Glutamatergic neuron (in vitro differentiated cells): ENCODE measurements around the gene PIN4. TPM values are rescaled to one million over a fixed set of nuclear protein-coding genes. Genes with fewer than 3 reads are reported as not detected.

Source experiments
- DNase-seq: peaks from one replicate; pipeline ENCODE4 v3.0.0; 2022
- H3K27ac Mint-ChIP-seq: one replicate; pipeline ENCODE4 v1.8.0; 2020; ENCODE audit warnings: mild to moderate bottlenecking, mixed read lengths, inconsistent platforms; ENCODE audit not compliant: unreplicated experiment
- H3K27me3 Mint-ChIP-seq: one replicate; pipeline ENCODE4 v1.8.0; 2020; ENCODE audit warnings: mild to moderate bottlenecking, moderate library complexity, mixed read lengths, inconsistent platforms; ENCODE audit not compliant: unreplicated experiment
- H3K36me3 Mint-ChIP-seq: one replicate; pipeline ENCODE4 v1.8.0; 2020; ENCODE audit warnings: mild to moderate bottlenecking, mixed read lengths, inconsistent platforms; ENCODE audit not compliant: unreplicated experiment
- H3K4me1 Mint-ChIP-seq: one replicate; pipeline ENCODE4 v1.8.0; 2020; ENCODE audit warnings: mild to moderate bottlenecking, low read depth, mixed read lengths, inconsistent platforms; ENCODE audit not compliant: unreplicated experiment
- H3K4me3 Mint-ChIP-seq: one replicate; pipeline ENCODE4 v1.8.0; 2020; ENCODE audit warnings: mild to moderate bottlenecking, mixed read lengths, inconsistent platforms; ENCODE audit not compliant: unreplicated experiment
- H3K9me3 Mint-ChIP-seq: one replicate; pipeline ENCODE4 v1.8.0; 2020; ENCODE audit warnings: mild to moderate bottlenecking, moderate library complexity, mixed read lengths, inconsistent platforms; ENCODE audit not compliant: unreplicated experiment
- long read RNA-seq: library from polyadenylated mRNA; unstranded; transcript quantifications from one replicate; pipeline ENCODE4 v2.0.0, GENCODE V29; 2020; ENCODE audit not compliant: unreplicated experiment
- total RNA-seq: library from RNA; stranded (reverse); fragmentation: NEBNext Ultra II Directional; extraction: Animal tissue kit (Norgen Biotek cat#: 25700); gene quantifications from one replicate; pipeline ENCODE4 v1.2.1, GENCODE V29; 2021; ENCODE audit not compliant: unreplicated experiment
- TF ChIP-seq, protein P1 (sequence below): fragments of 200-600 bp; sonication (generic); IDR thresholded peaks from one replicate; pipeline ENCODE4 v1.5.0; 2021; ENCODE audit not compliant: partially characterized antibody, unreplicated experiment

PIN4 gene
- 19.5 TPM for total RNA-seq
- long read RNA-seq, transcript PIN4-203 (4 exons, 1,321 nt): major isoform, 48 of 60 reads
- long read RNA-seq, partial matches to known transcripts: 1 of 60 reads
- long read RNA-seq, other reads (novel, unspliced or antisense): 10 of 60 reads

DNA sequence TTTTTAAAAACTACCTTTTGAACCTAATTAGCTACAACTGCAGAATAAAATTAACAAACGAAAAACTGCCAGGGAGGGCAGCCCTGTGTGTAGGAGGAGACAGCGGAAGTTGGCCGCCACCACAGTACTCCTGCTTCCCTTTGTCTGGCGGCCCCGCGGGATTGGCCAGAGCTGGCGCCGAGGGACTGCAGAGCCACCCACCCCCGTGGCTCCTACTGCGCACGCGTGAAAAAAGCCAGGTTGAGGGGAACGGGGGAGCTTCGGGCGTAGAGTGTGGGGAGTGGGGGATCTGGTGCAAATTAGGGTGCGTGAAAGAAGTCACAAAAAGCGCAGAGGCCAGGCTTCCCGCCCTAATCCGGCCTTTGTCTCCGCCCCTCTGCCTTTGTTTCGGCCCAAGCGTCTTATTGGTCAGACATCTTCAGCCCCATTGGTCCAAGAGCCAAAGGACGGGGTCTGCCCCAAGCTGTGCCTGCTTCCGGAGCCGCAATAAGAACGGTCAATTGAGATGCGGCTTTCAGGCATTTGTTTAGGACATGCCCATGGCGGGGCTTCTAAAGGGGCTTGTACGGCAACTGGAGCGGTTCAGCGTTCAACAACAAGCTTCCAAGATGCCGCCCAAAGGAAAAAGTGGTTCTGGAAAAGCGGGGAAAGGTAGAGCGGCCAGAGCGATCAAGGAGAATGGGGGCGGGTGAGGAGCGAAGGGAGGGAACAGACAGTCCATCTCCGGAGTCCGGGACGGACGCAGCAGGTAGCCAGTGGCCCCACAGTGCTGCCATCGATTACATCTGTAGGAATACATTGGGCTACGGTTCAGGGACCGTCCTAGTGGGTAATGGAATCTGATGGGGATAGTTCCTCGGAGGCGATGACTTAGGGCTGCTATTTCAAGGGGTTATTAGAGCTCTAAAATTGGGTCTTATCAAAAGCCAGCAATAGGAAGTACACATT is at the start of gene PIN4:
TSS of gene PIN4 (plus strand) at position 580 of the 948 bp plus-strand sequence. CDS start at position 609, 29 bp downstream.
- Mint-ChIP-seq H3K27me3 (no peaks in the 10 kb centered on the region), H3K4me3 (no peak within 1 kb of the TSS), H3K9me3 (peaks cover 5% of the 10 kb centered on the region), H3K36me3 (no peaks in the 10 kb centered on the region), H3K4me1 (peaks cover 4% of the 10 kb centered on the region), H3K27ac (no peak within 1 kb of the TSS)
- TF ChIP-seq, protein P1, sequence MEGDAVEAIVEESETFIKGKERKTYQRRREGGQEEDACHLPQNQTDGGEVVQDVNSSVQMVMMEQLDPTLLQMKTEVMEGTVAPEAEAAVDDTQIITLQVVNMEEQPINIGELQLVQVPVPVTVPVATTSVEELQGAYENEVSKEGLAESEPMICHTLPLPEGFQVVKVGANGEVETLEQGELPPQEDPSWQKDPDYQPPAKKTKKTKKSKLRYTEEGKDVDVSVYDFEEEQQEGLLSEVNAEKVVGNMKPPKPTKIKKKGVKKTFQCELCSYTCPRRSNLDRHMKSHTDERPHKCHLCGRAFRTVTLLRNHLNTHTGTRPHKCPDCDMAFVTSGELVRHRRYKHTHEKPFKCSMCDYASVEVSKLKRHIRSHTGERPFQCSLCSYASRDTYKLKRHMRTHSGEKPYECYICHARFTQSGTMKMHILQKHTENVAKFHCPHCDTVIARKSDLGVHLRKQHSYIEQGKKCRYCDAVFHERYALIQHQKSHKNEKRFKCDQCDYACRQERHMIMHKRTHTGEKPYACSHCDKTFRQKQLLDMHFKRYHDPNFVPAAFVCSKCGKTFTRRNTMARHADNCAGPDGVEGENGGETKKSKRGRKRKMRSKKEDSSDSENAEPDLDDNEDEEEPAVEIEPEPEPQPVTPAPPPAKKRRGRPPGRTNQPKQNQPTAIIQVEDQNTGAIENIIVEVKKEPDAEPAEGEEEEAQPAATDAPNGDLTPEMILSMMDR: no peak
- DNase-seq: peak; percentile 84

DNA sequence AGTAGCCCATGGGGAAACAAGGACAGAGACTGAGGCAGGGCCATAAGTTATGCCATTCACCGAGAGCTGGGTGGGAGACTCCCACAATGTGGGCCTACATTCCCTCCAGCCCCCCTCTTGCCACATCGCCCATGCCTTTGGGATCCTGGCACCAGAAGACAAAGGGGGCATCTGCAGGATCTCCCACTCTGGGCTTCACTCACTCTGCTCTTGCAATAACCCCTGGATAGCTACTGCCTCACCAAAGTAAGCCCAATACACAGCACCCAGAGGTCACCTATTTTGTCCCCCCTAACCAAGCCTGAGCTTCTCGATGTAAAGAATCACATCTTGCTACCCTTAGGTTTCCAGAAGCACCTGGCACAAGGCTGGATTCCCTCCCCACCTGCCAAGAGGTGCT is 49.1 kb upstream of the PIN4 start:
- TF ChIP-seq, protein P1: no peak
- DNase-seq: no peak
- peaks cover 16% of the 10 kb centered on the region for H3K36me3 Mint-ChIP-seq
- H3K27me3 Mint-ChIP-seq: peaks cover 6% of the 10 kb centered on the region
- peak overlapping the region; percentile 78 for H3K27ac Mint-ChIP-seq
- peak overlapping the region; percentile 63 for H3K4me3 Mint-ChIP-seq
- H3K9me3 Mint-ChIP-seq: peaks cover 3% of the 10 kb centered on the region
- H3K4me1 Mint-ChIP-seq: peaks cover 2% of the 10 kb centered on the region

DNA sequence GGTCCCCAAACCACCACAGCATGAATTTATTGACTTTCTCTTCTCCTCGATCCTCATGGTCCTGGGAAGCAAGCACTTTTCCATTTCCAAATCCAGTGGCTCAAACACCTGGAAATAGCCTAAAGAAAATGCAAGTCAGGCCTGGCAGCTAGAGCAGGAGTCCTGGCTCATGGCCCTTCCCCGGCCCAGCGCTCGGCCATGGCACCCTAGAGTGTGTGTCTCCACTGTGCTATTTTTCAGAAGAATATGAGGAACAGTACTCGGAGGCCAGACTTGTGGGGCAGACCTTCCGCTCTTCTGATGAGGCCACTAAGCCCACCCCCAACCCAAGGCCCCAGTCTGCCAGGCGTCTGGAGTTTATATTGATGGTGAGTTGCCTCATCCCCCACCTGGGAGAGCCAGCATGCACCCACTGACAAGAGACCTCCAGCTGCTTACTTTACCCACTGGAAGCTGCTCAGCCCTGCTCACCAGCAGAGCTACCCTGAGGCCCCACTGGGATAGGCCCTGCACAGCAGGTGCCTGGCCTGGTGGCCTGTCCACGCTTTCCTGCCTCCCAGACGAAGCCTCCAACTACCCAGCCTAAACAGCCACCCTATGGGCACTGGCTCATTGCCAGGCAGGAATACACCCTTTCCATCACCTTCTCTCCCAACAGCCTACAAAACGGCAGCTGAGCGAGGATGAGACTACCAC is 47.6 kb upstream of the PIN4 start:
- Mint-ChIP-seq H3K36me3 (peaks cover 13% of the 10 kb centered on the region), H3K4me3 (no peak overlapping the region), H3K9me3 (peaks cover 3% of the 10 kb centered on the region), H3K27me3 (peaks cover 6% of the 10 kb centered on the region), H3K27ac (no peak overlapping the region), H3K4me1 (peaks cover 2% of the 10 kb centered on the region)
- DNase-seq: no peak
- TF ChIP-seq, protein P1: no peak

DNA sequence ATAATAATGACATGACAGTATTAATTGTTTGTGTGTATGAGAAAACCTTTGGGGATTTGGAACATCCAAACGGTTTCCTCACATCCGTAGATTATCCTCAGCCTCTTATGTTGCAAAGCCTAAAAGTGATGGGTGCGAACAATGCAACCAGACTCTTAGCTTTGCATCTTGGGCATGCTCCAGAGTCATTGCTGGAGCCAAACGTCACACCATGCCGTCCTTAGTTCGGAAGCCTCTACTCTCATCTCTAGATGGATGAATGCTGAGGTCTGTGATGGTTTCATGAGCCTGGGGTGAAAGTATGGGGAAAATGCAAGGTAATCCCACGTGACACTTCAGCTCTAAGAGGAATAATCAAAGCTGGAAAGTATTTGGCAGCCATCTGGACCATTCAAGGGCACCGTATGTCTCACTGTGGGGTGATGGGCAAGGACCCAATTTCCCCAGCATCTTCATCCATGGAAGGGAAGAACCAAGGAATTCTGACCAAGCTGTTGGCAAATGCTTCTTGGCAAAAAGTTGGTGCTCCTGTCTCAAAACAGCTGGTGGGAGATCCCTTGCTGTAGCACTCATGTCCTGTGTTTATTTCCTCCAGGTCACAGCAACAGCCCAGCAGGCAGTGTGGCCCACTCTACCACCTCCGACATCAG is 43.6 kb upstream of the PIN4 start:
- no peak overlapping the region for H3K4me3 Mint-ChIP-seq
- H3K27me3 Mint-ChIP-seq: peaks cover 4% of the 10 kb centered on the region
- DNase-seq: no peak
- peaks cover 17% of the 10 kb centered on the region for H3K4me1 Mint-ChIP-seq
- TF ChIP-seq, protein P1: no peak
- H3K27ac Mint-ChIP-seq: no peak overlapping the region
- no peaks in the 10 kb centered on the region for H3K36me3 Mint-ChIP-seq
- peaks cover 3% of the 10 kb centered on the region for H3K9me3 Mint-ChIP-seq
